GM21367 (cell line): Measurements from ENCODE around the gene SPATA32.
"Not testable (repeated sequence)": the region's sequence is repeated elsewhere in the genome, so short reads cannot be mapped to it uniquely, and the experiment has no call there.

ENCODE experiments used
- ATAC-seq: cut with Tn5 transposase; IDR thresholded peaks from one replicate; pipeline ENCODE4 v1.9.1; 2021; ENCODE audit not compliant: unreplicated experiment

Gene SPATA32

GRCh38 chr17:45273551-45273957 is 11.7 kb upstream of the SPATA32 start:
- ATAC-seq, result no peak

DNA sequence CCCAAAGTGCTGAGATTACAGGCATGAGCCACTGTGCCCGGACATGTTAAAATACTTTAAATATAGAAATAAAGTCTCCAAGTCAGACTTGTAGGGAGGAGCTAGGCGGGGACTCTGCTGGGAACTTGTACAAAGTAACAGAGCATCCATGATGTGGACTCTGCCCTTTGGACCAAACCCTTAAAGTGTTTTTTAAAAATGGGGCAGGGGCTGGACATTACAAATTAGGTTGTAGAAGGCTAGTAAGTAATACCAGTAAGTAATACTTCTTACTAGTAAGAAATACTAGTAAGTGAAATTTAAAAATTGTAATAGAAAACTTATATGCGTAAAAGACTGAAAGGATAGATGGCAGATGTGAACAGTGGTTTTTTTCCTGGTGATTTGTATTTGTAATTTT is 9.7 kb upstream of the SPATA32 start:
- no peak for ATAC-seq

DNA sequence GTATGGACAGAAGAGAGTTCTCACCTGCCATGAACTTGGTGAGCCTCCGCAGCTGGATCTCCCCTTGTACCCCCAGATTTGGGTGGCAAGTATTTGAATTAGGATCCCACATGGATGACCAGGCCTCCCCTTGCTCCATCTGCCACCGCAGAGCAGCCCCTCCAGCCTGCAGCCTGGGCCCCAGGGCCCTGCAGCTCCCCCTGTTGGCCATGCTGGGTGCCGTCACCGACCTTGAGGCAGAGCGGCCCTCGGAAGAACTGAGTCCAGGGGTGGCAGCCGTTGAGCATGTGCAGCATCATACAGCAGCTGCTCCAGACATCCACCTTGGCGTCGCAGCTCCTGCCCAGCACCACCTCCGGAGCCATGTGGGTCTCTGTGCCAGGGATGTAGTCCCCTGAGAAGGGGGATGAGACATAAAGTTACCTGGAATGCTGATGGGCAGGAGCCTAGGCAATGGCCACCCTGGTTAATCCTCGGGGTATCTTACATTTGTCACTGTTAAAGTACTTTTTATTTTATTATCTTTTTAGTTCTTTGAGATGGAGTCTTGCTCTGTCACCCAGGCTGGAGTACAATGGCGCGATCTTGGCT is 9.0 kb upstream of the SPATA32 start:
- no peak for ATAC-seq

DNA sequence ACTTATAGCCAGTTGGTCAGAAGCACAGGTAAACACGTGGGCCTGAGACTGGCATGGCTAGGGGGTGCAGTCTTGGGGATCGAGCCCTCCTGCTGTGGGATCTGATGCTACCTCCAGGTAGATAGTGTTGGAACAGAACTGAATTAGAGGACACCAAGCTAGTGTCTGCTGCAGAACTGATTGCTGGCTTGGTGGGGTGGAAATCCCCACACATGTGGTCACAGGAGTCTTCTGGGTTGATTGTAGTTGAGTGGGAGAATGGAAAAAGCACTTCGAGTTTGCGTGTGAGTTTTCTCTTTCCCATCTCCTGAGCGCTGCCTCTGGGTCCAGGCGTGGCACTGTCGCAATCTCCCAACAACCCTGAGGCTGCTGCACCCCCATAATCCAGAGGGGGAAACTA is 8.0 kb upstream of the SPATA32 start:
- ATAC-seq, result no peak

DNA sequence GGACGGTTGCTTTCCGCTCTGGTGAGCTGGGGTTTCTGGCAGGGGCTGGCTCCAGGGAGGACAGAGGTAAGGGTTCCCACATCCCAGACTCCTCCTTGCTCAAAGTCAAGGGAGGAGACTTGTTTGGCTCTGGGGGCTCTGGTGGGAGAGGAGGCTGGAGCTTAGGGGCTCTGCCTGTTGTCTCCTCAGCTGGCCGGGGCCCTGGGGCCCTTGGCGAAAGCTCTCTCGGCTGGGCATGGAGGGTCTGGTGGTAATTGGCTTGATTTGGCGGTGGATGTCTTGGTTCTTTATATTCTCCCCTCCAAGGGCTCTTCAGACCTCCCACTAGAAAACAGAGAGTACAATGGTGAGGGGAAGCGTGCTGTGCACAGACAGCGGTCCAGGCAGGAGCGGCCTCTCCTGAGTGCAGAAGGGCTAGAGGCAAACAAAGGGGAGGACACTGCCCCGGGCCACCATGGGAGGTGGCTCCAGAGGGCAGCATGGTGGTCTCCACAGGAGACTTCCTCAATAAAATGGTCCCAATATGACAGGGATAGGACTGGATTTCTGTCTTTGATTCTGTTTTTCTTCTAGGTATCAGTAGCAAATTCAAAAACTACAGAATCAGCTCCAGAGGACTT is 5.7 kb upstream of the SPATA32 start:
- no peak for ATAC-seq

DNA sequence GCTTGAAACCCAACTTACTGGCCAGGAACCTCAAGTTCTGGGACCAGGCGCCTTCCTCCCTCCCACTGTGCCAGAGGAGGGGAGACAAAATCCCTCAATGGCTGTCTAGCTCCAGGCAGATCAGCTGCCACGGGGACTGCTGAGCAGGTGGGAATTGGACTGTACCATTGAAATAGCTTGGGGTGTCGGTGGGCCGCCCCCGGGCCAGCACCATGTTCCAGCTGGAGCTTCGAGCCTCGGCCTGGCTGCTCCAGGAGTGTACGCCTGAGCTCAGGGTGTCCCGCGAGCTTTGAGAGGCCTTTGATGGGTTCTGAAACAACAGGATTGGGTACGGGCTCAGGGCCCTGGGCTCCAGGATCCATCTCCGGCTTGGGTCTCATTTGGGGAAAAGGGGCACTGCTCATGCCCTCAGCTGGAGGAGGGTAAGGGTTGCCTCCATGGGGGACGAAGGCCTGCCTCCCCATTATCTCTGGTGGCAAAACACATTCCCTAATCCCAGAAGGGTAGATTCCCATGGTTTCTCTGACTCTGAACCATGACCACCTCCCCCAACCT is 4.6 kb upstream of the SPATA32 start:
- no peak for ATAC-seq

DNA sequence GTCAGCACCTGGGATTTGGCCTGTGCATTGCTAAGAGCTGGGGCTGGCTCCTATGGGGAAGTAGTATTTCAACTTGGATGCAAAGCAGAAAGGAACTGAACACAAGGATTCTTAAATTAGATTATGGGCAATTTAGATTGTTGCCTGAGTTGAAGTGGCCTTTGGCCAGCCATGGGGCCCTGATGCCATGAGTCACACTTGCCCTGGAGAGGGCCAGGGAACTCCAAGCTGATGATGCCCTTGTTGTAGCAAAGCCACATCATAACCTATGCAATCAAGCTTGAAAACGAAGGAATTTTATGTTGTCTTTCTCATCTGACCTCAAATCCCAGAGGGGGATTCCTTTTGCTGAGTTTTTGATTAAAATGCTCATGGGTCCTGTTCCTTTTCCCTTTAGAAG is 3.9 kb upstream of the SPATA32 start:
- no peak for ATAC-seq

DNA sequence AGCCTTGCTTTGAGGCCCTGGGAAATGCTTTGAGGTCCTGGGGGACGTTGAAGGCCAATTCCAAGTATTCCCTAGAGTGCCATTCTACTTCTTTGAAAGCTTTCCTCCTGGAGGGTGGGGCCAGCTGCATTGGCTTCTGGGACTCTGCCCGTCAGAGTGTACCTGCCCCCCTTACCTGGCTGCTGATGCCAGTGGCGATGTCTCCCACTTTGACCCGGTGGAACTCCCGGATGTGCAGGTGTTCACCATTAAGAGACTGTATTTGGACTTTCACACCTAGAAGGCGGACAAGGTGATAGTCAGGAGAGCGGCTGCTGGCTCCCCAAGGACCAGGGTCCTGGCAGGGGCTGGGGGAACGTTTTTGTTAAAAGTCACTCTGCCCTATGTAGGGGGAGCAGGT is 3.1 kb upstream of the SPATA32 start:
- no peak for ATAC-seq

DNA sequence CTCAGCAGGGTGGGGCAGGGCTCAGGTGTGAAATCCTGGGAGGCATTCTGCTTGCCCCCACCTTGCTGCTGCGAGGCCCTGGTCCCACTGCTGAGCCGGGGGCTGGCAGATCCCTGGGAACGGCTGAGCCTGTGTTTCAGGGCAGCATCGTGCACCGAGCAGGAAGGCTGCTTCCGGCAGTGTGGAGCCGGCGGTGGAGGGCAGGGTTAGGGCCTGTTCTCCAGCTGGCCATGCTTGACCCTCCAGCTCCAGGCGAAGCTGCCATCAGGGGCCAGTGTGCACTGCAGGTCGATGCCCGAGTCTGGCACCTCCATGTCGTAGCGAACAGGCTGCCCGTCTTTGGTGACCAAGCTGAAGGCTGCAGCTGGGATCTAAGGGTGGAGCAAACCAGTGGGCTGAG is 2.5 kb upstream of the SPATA32 start:
- ATAC-seq, result no peak

DNA sequence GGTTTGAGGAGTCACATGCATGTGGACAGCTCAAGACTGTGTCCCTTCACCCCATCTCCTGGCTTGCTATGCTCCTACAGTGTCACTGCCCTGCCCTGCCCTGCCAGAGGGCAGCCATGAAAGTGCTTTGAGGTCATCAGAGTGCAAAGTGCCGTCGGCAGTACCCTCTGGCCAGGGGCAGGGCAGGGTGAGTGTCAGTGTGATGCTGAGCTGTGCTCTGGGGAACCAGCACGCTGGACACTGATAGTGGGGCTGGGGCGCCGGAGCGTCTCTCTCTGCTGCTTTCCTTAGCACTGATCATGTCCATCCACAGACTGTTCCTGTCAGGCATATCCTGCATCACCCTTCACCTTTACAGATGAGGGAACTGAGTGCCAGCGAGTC is 1.6 kb upstream of the SPATA32 start:
- no peak for ATAC-seq

GRCh38 chr17:45262516-45263476 is 902 bp upstream of the SPATA32 start:
- no peak for ATAC-seq

- ATAC-seq, result no peak
Observed at GRCh38 chr17:45260204-45260783, 1.6 kb downstream of the SPATA32 start.

DNA sequence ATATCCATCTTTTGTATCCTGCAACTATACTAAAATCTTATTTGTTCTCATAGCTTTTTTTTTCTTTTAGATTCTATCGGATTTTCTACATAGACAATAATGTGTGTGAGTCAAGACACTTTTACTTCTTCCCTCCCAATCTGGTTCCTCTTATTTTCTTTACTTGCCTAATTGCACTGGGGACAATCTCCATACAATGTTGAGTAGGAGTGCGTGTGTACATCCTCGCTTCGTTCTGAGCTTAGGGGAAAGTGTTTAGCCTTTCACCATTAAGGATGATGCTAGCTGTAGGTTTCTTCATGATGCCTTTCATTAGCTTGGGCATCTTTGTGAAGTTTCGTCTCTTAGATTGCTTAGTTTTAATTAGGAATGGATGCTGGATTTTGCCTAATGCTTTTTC is 2.9 kb downstream of the SPATA32 start:
- ATAC-seq, result no peak

DNA sequence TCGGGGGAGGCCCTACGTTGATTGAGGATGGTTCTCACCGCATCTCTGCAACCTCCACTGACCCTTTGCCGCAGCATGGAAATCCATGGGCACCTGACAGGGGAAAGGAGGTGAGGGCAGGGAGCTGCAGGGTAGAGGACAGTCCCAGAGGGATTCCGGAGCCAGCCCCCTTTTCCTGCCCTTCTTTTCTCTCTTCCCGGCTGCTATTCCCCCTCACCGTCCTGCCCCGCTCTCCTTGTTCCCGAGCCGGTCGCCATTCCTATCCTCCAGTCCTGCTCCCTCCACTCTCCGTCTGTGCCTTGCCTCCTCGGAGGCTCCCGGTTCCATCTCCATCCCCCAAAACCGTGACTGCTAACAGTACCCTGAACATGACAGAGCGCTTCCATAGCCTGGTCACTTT is 4.8 kb downstream of the SPATA32 start:
- no peak for ATAC-seq

DNA sequence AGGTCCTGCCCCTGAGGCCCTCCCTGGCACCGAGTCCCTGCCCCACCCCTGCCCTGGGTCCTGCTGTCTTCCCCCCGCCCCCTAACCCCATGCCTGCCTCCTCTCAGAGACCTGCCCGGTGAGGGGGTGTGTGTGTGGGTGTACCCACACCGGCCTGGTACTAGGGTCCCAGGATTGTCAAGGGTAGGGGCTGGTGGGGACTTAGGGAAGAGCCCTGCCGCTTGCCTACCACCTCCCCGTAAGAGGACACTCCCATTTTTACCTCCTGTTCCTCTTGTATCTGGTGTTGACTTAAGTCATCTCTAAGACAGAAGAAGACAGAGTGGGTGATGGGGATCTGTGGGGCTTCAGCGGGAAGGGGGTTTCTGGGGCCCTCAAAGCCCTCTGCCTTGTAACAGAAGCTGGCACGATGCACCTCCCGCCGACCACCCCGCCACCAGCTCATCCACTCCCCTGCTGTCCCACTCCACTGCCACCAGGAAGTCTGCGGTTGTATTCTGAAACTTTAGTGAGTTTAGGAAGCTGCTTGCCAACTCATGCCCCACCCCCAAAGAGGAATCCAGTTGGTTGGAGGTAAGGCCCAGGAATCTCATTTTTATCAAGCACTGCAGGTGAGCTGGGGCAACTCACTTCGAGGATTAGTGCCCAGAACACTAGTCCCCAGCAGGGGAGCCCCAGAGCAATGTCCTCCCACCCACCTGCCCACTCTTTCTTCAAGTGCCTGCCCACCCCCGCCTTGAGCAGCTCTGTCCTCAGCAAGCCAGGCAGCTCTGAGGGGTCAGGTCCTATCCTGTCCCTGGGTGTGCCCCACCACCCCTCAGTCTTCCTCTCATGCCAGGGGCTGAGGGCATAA is 5.6 kb downstream of the SPATA32 start:
- ATAC-seq, result no peak

DNA sequence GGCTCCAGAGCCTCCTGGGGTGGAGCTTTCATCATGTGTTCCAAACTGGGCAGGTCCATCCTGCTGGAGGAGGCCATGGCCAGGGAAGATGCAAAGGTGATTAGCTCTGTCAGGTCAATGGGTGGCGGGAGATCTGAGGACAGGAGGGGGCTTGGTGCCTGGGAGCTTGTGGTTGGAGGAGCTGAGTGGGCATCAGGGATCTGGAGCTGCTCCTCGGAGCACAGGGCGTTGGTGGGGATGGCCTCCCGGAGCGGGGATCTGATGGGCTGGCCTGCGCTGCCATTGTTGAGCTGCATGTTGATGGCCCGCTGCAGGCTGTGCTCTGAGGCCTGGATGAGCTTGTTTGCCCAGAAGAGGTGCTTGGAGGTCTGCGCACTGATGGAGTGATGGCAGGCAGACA is 6.5 kb downstream of the SPATA32 start:
- ATAC-seq, result no peak

DNA sequence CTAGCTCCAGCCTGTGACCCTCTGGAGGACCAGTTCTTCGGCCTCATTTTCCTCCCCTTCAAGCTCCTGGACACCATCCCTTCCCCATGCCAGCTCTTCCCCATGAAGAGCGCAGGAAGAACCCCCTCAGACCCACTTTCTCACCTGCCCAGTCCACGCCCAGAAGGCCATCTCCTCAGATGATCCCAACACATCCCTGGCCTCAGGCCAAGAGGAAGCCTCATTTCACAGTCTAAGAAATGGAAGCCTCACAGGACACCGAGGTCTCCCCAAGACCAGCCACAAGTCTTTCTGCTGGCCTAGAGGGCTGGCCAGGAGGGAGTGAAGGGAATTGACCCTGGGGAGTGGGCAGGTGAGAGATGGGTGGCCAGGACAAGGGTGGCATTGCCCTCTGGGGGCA is 8.0 kb downstream of the SPATA32 start:
- no peak for ATAC-seq

- ATAC-seq, result not testable (repeated sequence)
Observed at GRCh38 chr17:45253237-45253636, 8.7 kb downstream of the SPATA32 start.

DNA sequence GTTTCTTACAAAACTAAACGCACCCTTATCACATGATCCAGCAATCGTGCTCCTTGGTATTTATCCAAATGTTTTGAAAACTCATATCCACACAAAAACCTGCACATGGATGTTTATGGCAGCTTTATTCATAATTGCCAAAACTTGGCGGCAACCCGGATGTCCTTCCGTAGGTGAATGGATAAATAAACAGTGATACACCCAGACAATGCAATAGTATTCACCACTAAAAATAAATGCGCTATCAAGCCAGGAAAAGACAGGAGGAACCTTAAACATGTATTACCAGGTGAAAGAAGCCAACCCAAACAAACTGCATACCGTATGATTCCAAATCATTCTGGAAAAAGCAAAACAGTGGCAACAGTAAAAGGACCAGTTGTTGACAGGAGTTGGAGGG is 10.0 kb downstream of the SPATA32 start:
- ATAC-seq, result no peak

- ATAC-seq, result no peak
Observed at GRCh38 chr17:45248132-45248957, 13.5 kb downstream of the SPATA32 start.
